Loucy (cell line): ENCODE results near the gene MMP17.

Experiments
- CTCF ChIP-seq: fragments of 200-600 bp; sonication (generic); conservative IDR thresholded peaks from 2 replicates; pipeline ENCODE4 v1.5.1; 2014; ENCODE audit warnings: mild to moderate bottlenecking, antibody characterized with exemption, low read length
- EZH2phosphoT487 ChIP-seq: fragments of 200-600 bp; IDR thresholded peaks from 2 replicates; pipeline ENCODE4 v1.6.1; 2018; ENCODE audit warnings: antibody characterized with exemption, mild to moderate bottlenecking, moderate library complexity, borderline replicate concordance

GRCh38 chr12:131867891-131868675, 39.9 kb downstream of the MMP17 start:
- TF ChIP-seq CTCF (no peak), EZH2phosphoT487 (no peak)
